B cell (primary cell): Measurements from ENCODE around the gene PHETA2.

Source experiments
- EZH2 ChIP-seq: IDR thresholded peaks from 2 replicates; pipeline ENCODE4 v1.6.1; 2012; ENCODE audit warnings: borderline replicate concordance, low read depth, mild to moderate bottlenecking, moderate library complexity, low read length; ENCODE audit not compliant: insufficient read depth, poor library complexity, severe bottlenecking
- TF ChIP-seq, protein P1 (sequence below): fragments of 200-600 bp; IDR thresholded peaks from one replicate; pipeline ENCODE4 v1.8.0; 2022; ENCODE audit warnings: antibody characterized with exemption, mild to moderate bottlenecking

DNA sequence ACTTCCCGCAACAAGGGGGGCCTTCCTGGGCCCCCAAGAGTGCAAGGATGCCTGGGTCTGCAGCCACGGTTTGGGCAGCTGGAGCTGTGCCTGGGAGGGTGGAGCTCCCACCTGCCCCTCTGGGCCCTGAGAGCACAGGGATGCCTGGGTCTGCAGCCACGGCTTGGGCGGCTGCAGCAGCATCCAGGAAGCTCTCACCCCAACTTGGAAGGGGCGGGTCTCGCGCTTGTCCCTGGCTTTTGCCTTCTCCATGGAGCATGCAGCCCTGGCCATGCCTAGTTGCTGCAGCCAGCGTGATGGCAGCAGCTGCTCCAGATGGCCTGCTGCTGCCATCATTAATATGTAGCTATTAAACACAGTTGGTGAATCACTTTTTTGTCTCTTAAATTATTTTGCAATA is 38.8 kb upstream of the PHETA2 start:
- TF ChIP-seq, protein P1, sequence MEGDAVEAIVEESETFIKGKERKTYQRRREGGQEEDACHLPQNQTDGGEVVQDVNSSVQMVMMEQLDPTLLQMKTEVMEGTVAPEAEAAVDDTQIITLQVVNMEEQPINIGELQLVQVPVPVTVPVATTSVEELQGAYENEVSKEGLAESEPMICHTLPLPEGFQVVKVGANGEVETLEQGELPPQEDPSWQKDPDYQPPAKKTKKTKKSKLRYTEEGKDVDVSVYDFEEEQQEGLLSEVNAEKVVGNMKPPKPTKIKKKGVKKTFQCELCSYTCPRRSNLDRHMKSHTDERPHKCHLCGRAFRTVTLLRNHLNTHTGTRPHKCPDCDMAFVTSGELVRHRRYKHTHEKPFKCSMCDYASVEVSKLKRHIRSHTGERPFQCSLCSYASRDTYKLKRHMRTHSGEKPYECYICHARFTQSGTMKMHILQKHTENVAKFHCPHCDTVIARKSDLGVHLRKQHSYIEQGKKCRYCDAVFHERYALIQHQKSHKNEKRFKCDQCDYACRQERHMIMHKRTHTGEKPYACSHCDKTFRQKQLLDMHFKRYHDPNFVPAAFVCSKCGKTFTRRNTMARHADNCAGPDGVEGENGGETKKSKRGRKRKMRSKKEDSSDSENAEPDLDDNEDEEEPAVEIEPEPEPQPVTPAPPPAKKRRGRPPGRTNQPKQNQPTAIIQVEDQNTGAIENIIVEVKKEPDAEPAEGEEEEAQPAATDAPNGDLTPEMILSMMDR = no peak
- no peak for TF ChIP-seq EZH2
